Measurements from ENCODE around the gene ANAPC2. TPM values are rescaled to one million over a fixed set of nuclear protein-coding genes. Genes with fewer than 3 reads are reported as not detected.
A peak's percentile ranks its signal among the peaks of the same experiment; 100 is the strongest.

ANAPC2 gene
- total RNA-seq, 2 experiments from 2014 or later, result 144 to 149 TPM

- Histone ChIP-seq H3K27me3 (ENCODE audit: control insufficient read depth in 1 of 2, insufficient read depth in 2 of 2, low read length in 2 of 2) (no peaks in the 10 kb centered on the region), H3K4me1 (ENCODE audit: insufficient read depth, low read length) (peaks cover 37% of the 10 kb centered on the region), H3K36me3 (ENCODE audit: insufficient read depth, low read length) (no peaks in the 10 kb centered on the region), H3K9me3 (ENCODE audit: control insufficient read depth in 1 of 2, insufficient read depth in 1 of 2, low read length in 2 of 2) (peaks cover 4 to 16% of the 10 kb centered on the region in 2 experiments), H3K27ac (ENCODE audit: low read depth in 1 of 2, low read length in 2 of 2) (peak overlapping the region; percentile 53 to 61), H3K4me3 (ENCODE audit: low read length) (peak overlapping the region; percentile 72)
- no peak for TF ChIP-seq CTCF (IDR thresholded peaks at IDR 0.05)
- peak overlapping the region; percentile 93 for H3K4me3 Mint-ChIP-seq
- H3K27me3 Mint-ChIP-seq, result no peaks in the 10 kb centered on the region
- no peak for ATAC-seq (ENCODE audit: poor library complexity)
- H3K9me3 Mint-ChIP-seq, result no peaks in the 10 kb centered on the region
- no peak for DNase-seq
- peak overlapping the region; percentile 81 for H3K27ac Mint-ChIP-seq
- intact Hi-C loops (cut with DNase I, micrococcal nuclease), result loop anchor here in 1 of 2 experiments (5.0 to 10.0 kb wide), 2 partner anchors 39 to 48 kb away; partner anchors contain the start of genes LRRC26, MAN1B1 and TMEM210
- POLR2A ChIA-PET, result interaction anchor here (1.0 to 1.2 kb wide), 3 partner anchors 11 to 114 kb away, joined by 3 read pairs; partner anchors contain the start of gene TUBB4B
- CTCF ChIA-PET, result interaction anchor here (1.6 to 2.1 kb wide), 3 partner anchors 31 to 110 kb away, joined by 4 to 6 read pairs (median 6); partner anchors contain the start of gene RNF224
- peaks cover 30% of the 10 kb centered on the region for H3K4me1 Mint-ChIP-seq (ENCODE audit: low read depth)
- peaks cover 11% of the 10 kb centered on the region for H3K36me3 Mint-ChIP-seq (ENCODE audit: low read depth)
Observed at GRCh38 chr9:137126786-137127185, 61.6 kb downstream of the ANAPC2 start.

Small RNAs within 50 kb of the gene (microRNA-seq; reads per million reads assigned to microRNA genes)
- gene MIR3621 (ENCODE audit: borderline microRNAs expressed, borderline replicate concordance), result not detected

Other genes starting within 250 kb of the ANAPC2 start
- 10 to 100 TPM; 41.0 to 41.7 TPM for gene FBXW5, start 243.8 kb downstream of the ANAPC2 start, total RNA-seq
- gene C8G, start 243.3 kb downstream of the ANAPC2 start, total RNA-seq, result not detected
- gene LCN12, start 236.3 kb downstream of the ANAPC2 start, total RNA-seq, result 1 to 10 TPM; 1.3 to 1.5 TPM
- gene PTGDS, start 211.1 kb downstream of the ANAPC2 start, total RNA-seq, result 10 to 100 TPM; 40.6 to 41.0 TPM
- gene LCNL1, start 205.6 kb downstream of the ANAPC2 start, total RNA-seq, result 1 to 10 TPM in 1 of 2 experiments, under 1 TPM in 1; 0.93 to 1.0 TPM
- gene PAXX, start 196.1 kb downstream of the ANAPC2 start, total RNA-seq, result 10 to 100 TPM; 67.0 to 67.8 TPM
- gene CLIC3, start 192.0 kb downstream of the ANAPC2 start, total RNA-seq, result 1 to 10 TPM; 2.1 to 2.8 TPM
- gene ABCA2, start 160.3 kb downstream of the ANAPC2 start, total RNA-seq, result 10 to 100 TPM; 80.1 to 86.8 TPM
- gene FUT7, start 156.5 kb downstream of the ANAPC2 start, total RNA-seq, result 1 to 10 TPM; 1.7 to 1.8 TPM
- gene NPDC1, start 142.4 kb downstream of the ANAPC2 start, total RNA-seq, result 10 to 100 TPM; 15.3 to 16.0 TPM
- gene ENTPD2, start 134.5 kb downstream of the ANAPC2 start, total RNA-seq, result not detected
- under 1 TPM; 0.17 to 0.19 TPM for gene SAPCD2, start 118.0 kb downstream of the ANAPC2 start, total RNA-seq
- gene UAP1L1, start 111.0 kb downstream of the ANAPC2 start, total RNA-seq, result 1 to 10 TPM; 6.5 to 6.8 TPM
- gene MAN1B1, start 101.6 kb downstream of the ANAPC2 start, total RNA-seq, result 10 to 100 TPM; 60.9 to 66.9 TPM
- gene DPP7, start 73.8 kb downstream of the ANAPC2 start, total RNA-seq, result 100 to 1,000 TPM; 344 to 349 TPM
- gene GRIN1, start 49.4 kb downstream of the ANAPC2 start, total RNA-seq, result not detected
- not detected for gene LRRC26, start 18.5 kb downstream of the ANAPC2 start, total RNA-seq
- not detected for gene TMEM210, start 16.5 kb downstream of the ANAPC2 start, total RNA-seq
- gene SSNA1, start 116 bp upstream of the ANAPC2 start, total RNA-seq, result 10 to 100 TPM; 30.1 to 30.5 TPM
- gene TPRN, start 12.2 kb upstream of the ANAPC2 start, total RNA-seq, result 1 to 10 TPM; 6.1 to 8.6 TPM
- 10 to 100 TPM; 18.2 to 18.7 TPM for gene TMEM203, start 17.1 kb upstream of the ANAPC2 start, total RNA-seq
- gene NDOR1, start 17.1 kb upstream of the ANAPC2 start, total RNA-seq, result 10 to 100 TPM; 22.8 to 25.3 TPM
- under 1 TPM; 0.66 to 0.67 TPM for gene RNF208, start 33.7 kb upstream of the ANAPC2 start, total RNA-seq
- under 1 TPM; 0.33 to 0.42 TPM for gene CYSRT1, start 36.6 kb upstream of the ANAPC2 start, total RNA-seq
- gene RNF224, start 38.9 kb upstream of the ANAPC2 start, total RNA-seq, result under 1 TPM in 1 of 2 experiments, not detected in 1; 0.14 TPM
- not detected for gene SLC34A3, start 42.3 kb upstream of the ANAPC2 start, total RNA-seq
- 10 to 100 TPM; 93.8 to 98.2 TPM for gene TUBB4B, start 52.7 kb upstream of the ANAPC2 start, total RNA-seq
- not detected for gene STPG3, start 62.7 kb upstream of the ANAPC2 start, total RNA-seq
- 10 to 100 TPM; 20.7 to 21.2 TPM for gene NELFB, start 66.8 kb upstream of the ANAPC2 start, total RNA-seq
- under 1 TPM; 0.67 to 0.80 TPM for gene TOR4A, start 89.2 kb upstream of the ANAPC2 start, total RNA-seq
- 1 to 10 TPM in 1 of 2 experiments, under 1 TPM in 1; 0.96 to 1.4 TPM for gene NRARP, start 113.7 kb upstream of the ANAPC2 start, total RNA-seq
- gene EXD3, start 234.6 kb upstream of the ANAPC2 start, total RNA-seq, result 10 to 100 TPM; 14.9 to 16.9 TPM
- gene NOXA1, start 234.8 kb upstream of the ANAPC2 start, total RNA-seq, result 1 to 10 TPM; 6.7 to 7.7 TPM

All from CD4-positive, alpha-beta T cell (primary cell).